Fibroblast of villous mesenchyme (primary cell): ENCODE measurements around the gene UBE2E3. TPM values are rescaled to one million over a fixed set of nuclear protein-coding genes. Genes with fewer than 3 reads are reported as not detected.

Experiments used
- DNase-seq: peaks from one replicate; pipeline ENCODE4 v3.0.0-alpha.2; 2010; ENCODE audit warnings: low read depth
- H3K4me3 ChIP-seq: 2 replicates; pipeline ENCODE4 v1.5.1; 2011; ENCODE audit warnings: low read depth, mild to moderate bottlenecking, low read length
- CTCF ChIP-seq: IDR thresholded peaks from 2 replicates; pipeline ENCODE4 v1.5.1; 2012; ENCODE audit warnings: low read depth, mild to moderate bottlenecking, low read length; ENCODE audit not compliant: insufficient read depth
- total RNA-seq: library from RNA; depleted of rRNA; stranded (reverse); fragments of >200 nt; gene quantifications from 2 replicates; pipeline ENCODE4 v1.2.3, GENCODE V29; 2012

UBE2E3 gene
- total RNA-seq, 1 donor: 66.9 TPM

- H3K4me3 ChIP-seq: no peak overlapping the region
- no peak for DNase-seq
- TF ChIP-seq CTCF: no peak
Measured at GRCh38 chr2:180987146-180987545, 6.7 kb downstream of the UBE2E3 start.

GRCh38 chr2:180990337-180990736 lies 9.9 kb downstream of the UBE2E3 start:
- TF ChIP-seq CTCF: no peak
- no peak overlapping the region for H3K4me3 ChIP-seq
- no peak for DNase-seq

- TF ChIP-seq CTCF: no peak
- no peak for DNase-seq
- H3K4me3 ChIP-seq: no peak overlapping the region
Measured at GRCh38 chr2:180990794-180991193, 10.4 kb downstream of the UBE2E3 start.

GRCh38 chr2:180991361-180991760 lies 11.0 kb downstream of the UBE2E3 start:
- no peak for TF ChIP-seq CTCF
- no peak for DNase-seq
- H3K4me3 ChIP-seq: no peak overlapping the region

GRCh38 chr2:180991820-180992219 lies 11.4 kb downstream of the UBE2E3 start:
- TF ChIP-seq CTCF: no peak
- no peak for DNase-seq
- H3K4me3 ChIP-seq: no peak overlapping the region

GRCh38 chr2:180992994-180993393 lies 12.6 kb downstream of the UBE2E3 start:
- TF ChIP-seq CTCF: peak; percentile 7
- DNase-seq: no peak
- H3K4me3 ChIP-seq: no peak overlapping the region

- no peak for TF ChIP-seq CTCF
- H3K4me3 ChIP-seq: no peak overlapping the region
- no peak for DNase-seq
Measured at GRCh38 chr2:180999274-180999964, 19.0 kb downstream of the UBE2E3 start.
